CD4-positive, alpha-beta T cell (primary cell): ENCODE results near the gene TMEM132A. TPM values are rescaled to one million over a fixed set of nuclear protein-coding genes. Genes with fewer than 3 reads are reported as not detected.

Source experiments
- ATAC-seq: fragments of 200-7000 bp; cut with Tn5 transposase; one replicate; pipeline ENCODE4 v1.10.0; 2022; ENCODE audit warnings: mild to moderate bottlenecking; ENCODE audit not compliant: poor library complexity
- CTCF ChIA-PET: fragments of 350-600 bp; sonication (Branson Sonifier 250); formaldehyde crosslinking; loops from one replicate; lab custom pipeline; 2021; ENCODE audit warnings: antibody characterized with exemption, inconsistent platforms; lab: Charles Lee
- POLR2A ChIA-PET: fragments of 350-600 bp; sonication (Branson Sonifier 250); formaldehyde crosslinking; loops from one replicate; lab custom pipeline; 2021; ENCODE audit warnings: antibody characterized with exemption, inconsistent platforms; lab: Charles Lee
- DNase-seq, 14 experiments: peaks; one replicate each; pipeline ENCODE4 v3.0.0-alpha.2; 2013 to 2020; ENCODE audit warnings: mixed read lengths in 2 of 14
- H3K27ac ChIP-seq, 2 donors: one replicate each; pipeline versions ENCODE4 v1.5.1 to v1.7.0; 2013; ENCODE audit warnings: low read length in 2 of 2, low read depth in 1 of 2, mild to moderate bottlenecking in 1 of 2
- H3K27me3 ChIP-seq, 2 experiments: 1 replicate in 1 of 2; 2 replicates in 1 of 2; pipeline versions ENCODE4 v1.6.1 to v1.7.0; 2013; ENCODE audit warnings: low read length in 2 of 2, control low read depth in 1 of 2, mild to moderate bottlenecking in 1 of 2, moderate library complexity in 1 of 2; ENCODE audit not compliant: insufficient read depth in 2 of 2, control insufficient read depth in 1 of 2
- H3K36me3 ChIP-seq: one replicate; pipeline ENCODE4 v1.6.1; 2013; ENCODE audit warnings: low read length, control low read depth; ENCODE audit not compliant: insufficient read depth
- H3K4me1 ChIP-seq: one replicate; pipeline ENCODE4 v1.6.1; 2013; ENCODE audit warnings: low read length, control low read depth; ENCODE audit not compliant: insufficient read depth
- H3K4me3 ChIP-seq: one replicate; pipeline ENCODE4 v1.5.1; 2013; ENCODE audit warnings: mild to moderate bottlenecking, low read length, moderate library complexity
- H3K9me3 ChIP-seq, 2 experiments: 1 replicate in 1 of 2; 2 replicates in 1 of 2; pipeline versions ENCODE4 v1.6.1 to v1.7.0; 2013; ENCODE audit warnings: low read length in 2 of 2, mild to moderate bottlenecking in 2 of 2, control low read depth in 1 of 2, moderate library complexity in 1 of 2; ENCODE audit not compliant: control insufficient read depth in 1 of 2, insufficient read depth in 1 of 2
- H3K27ac Mint-ChIP-seq: one replicate; pipeline ENCODE4 v1.8.0; 2020; ENCODE audit warnings: mixed read lengths
- H3K27me3 Mint-ChIP-seq: one replicate; pipeline ENCODE4 v1.8.0; 2021; ENCODE audit warnings: mixed read lengths
- H3K36me3 Mint-ChIP-seq: one replicate; pipeline ENCODE4 v1.8.0; 2021; ENCODE audit warnings: low read depth, mixed read lengths
- H3K4me1 Mint-ChIP-seq: one replicate; pipeline ENCODE4 v1.8.0; 2021; ENCODE audit warnings: low read depth, mixed read lengths
- H3K4me3 Mint-ChIP-seq: one replicate; pipeline ENCODE4 v1.8.0; 2020; ENCODE audit warnings: mild to moderate bottlenecking, mixed read lengths
- H3K9me3 Mint-ChIP-seq: one replicate; pipeline ENCODE4 v1.8.0; 2020; ENCODE audit warnings: mixed read lengths
- CTCF ChIP-seq: fragments of 200-600 bp; IDR thresholded peaks from one replicate; pipeline ENCODE4 v1.8.0; 2022; ENCODE audit warnings: antibody characterized with exemption, mild to moderate bottlenecking
- intact Hi-C, 2 experiments: fragments of 100-400 bp; cut with DNase I in 1 of 2; cut with micrococcal nuclease in 1 of 2; formaldehyde crosslinking; loops; one replicate each; pipeline versions ENCODE4 v1.15.1 to v1.9.0; 2023 to 2025; cut with DNase I, micrococcal nuclease
- total RNA-seq, 174 experiments: library from RNA in 2 of 174; stranded (reverse) in 2 of 174; gene quantifications; one replicate each; pipeline ENCODE4 v1.2.3 and lab custom pipeline; 2021 to 2026

Gene TMEM132A
- total RNA-seq, 2 experiments from 2014 or later = not detected

- Mint-ChIP-seq H3K27ac (peak overlapping the region; percentile 79), H3K27me3 (peaks cover 8% of the 10 kb centered on the region), H3K4me3 (no peak overlapping the region), H3K9me3 (no peaks in the 10 kb centered on the region), H3K36me3 (no peaks in the 10 kb centered on the region), H3K4me1 (peaks cover 35% of the 10 kb centered on the region)
- Histone ChIP-seq H3K27ac (peak overlapping the region in 1 of 2 donors; percentile 22), H3K36me3 (no peaks in the 10 kb centered on the region), H3K4me1 (peaks cover 29% of the 10 kb centered on the region), H3K27me3 (peaks cover 0 to 11% of the 10 kb centered on the region in 2 experiments), H3K4me3 (no peak overlapping the region), H3K9me3 (no peaks in the 10 kb centered on the region)
- TF ChIP-seq CTCF = no peak
- DNase-seq = peak in 4 of 14 experiments; percentile 10 to 75 (median 42)
- intact Hi-C loops = loop anchor here in 1 of 2 experiments (5.0 kb wide), 1 partner anchor 36 kb away; no protein-coding TSS in a partner anchor
- ATAC-seq = no peak
- POLR2A ChIA-PET = interaction anchor here (0.6 kb wide), 1 partner anchor 25 kb away, joined by 3 read pairs; no protein-coding TSS in a partner anchor
- CTCF ChIA-PET = interaction anchor here (0.7 to 1.6 kb wide), 3 partner anchors 16 to 327 kb away, joined by 3 to 6 read pairs (median 4); no protein-coding TSS in a partner anchor
These were observed 29.5 kb downstream of the TMEM132A start for GRCh38 chr11:60953781-60954180.

DNA sequence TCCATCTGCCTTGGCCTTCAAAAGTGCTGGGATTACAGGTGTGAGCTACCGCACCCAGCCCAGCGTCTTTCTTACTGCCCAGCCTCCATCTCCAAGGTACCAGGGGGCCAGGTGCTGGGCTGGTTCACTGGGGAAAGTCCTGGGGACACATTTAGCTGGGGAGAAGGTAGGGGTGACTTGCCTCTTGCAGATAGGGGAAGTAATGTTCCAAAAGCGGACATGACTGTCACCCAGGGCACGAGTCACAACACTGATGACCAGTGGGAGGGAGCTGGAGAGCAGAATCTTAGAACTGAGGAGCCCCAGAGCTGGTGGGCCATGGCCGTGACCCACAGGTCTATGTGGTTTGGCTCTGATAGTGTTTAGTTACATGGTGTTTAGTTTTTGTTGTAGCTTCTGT is 30.2 kb downstream of the TMEM132A start:
- H3K9me3 ChIP-seq = no peaks in the 10 kb centered on the region
- H3K36me3 ChIP-seq = no peaks in the 10 kb centered on the region
- H3K36me3 Mint-ChIP-seq = no peaks in the 10 kb centered on the region
- ChIA-PET POLR2A (no interaction called here), CTCF (interaction anchor here (1.6 kb wide), 1 partner anchor 16 kb away, joined by 4 read pairs; no protein-coding TSS in a partner anchor)
- no peak overlapping the region for H3K4me3 ChIP-seq
- H3K27me3 Mint-ChIP-seq = peaks cover 8% of the 10 kb centered on the region
- H3K4me1 Mint-ChIP-seq = peaks cover 35% of the 10 kb centered on the region
- no peak overlapping the region for H3K27ac Mint-ChIP-seq
- no peaks in the 10 kb centered on the region for H3K9me3 Mint-ChIP-seq
- ATAC-seq = no peak
- H3K4me3 Mint-ChIP-seq = no peak overlapping the region
- intact Hi-C loops = loop anchor here in 1 of 2 experiments (5.0 kb wide), 1 partner anchor 37 kb away; no protein-coding TSS in a partner anchor
- DNase-seq = peak in 3 of 14 experiments; percentile 9 to 68 (median 58)
- peaks cover 0 to 9% of the 10 kb centered on the region in 2 experiments for H3K27me3 ChIP-seq
- no peak overlapping the region for H3K27ac ChIP-seq
- TF ChIP-seq CTCF = no peak
- H3K4me1 ChIP-seq = peaks cover 29% of the 10 kb centered on the region

DNA sequence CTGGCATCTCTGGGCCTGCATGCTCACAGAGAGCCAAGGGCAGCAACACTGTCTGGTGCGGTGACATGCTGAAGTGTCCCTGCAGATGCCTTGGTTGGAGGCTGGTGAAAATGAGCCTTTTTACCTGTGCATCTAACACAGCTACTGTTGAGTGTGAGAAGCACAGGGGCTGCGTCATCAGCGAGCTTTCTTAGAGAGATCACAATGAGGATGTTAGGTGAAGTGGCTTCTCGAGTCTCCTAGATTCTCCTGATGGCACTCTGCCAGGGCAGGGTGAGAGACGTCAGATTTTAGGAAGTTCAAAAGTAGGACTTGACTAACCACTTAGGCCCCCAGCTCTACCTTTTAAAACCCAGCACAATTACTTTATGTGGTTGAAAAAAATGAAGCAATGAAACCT is 31.3 kb downstream of the TMEM132A start:
- Mint-ChIP-seq H3K36me3 (no peaks in the 10 kb centered on the region), H3K27me3 (peaks cover 4% of the 10 kb centered on the region), H3K9me3 (no peaks in the 10 kb centered on the region), H3K4me1 (peaks cover 30% of the 10 kb centered on the region), H3K4me3 (no peak overlapping the region), H3K27ac (no peak overlapping the region)
- no peaks in the 10 kb centered on the region for H3K9me3 ChIP-seq
- H3K4me1 ChIP-seq = peaks cover 22% of the 10 kb centered on the region
- no peak overlapping the region for H3K4me3 ChIP-seq
- intact Hi-C loops = no loop called here
- no peaks in the 10 kb centered on the region for H3K36me3 ChIP-seq
- peaks cover 0 to 6% of the 10 kb centered on the region in 2 experiments for H3K27me3 ChIP-seq
- TF ChIP-seq CTCF = no peak
- CTCF ChIA-PET = no interaction called here
- H3K27ac ChIP-seq = no peak overlapping the region
- POLR2A ChIA-PET = interaction anchor here (0.9 to 1.5 kb wide), 2 partner anchors 22 to 406 kb away, joined by 3 to 4 read pairs; partner anchors contain the start of genes CYB561A3 and TMEM138
- peak in 4 of 14 experiments; percentile 13 to 55 (median 29) for DNase-seq
- peak; percentile 8 for ATAC-seq
